ENCODE data around the gene VPS33B. TPM values are rescaled to one million over a fixed set of nuclear protein-coding genes. Genes with fewer than 3 reads are reported as not detected.
A peak's percentile ranks its signal among the peaks of the same experiment; 100 is the strongest.

Gene VPS33B
- total and polyA plus RNA-seq, 2 experiments from 2014 or later, result 8.8 to 15.2 TPM

DNA sequence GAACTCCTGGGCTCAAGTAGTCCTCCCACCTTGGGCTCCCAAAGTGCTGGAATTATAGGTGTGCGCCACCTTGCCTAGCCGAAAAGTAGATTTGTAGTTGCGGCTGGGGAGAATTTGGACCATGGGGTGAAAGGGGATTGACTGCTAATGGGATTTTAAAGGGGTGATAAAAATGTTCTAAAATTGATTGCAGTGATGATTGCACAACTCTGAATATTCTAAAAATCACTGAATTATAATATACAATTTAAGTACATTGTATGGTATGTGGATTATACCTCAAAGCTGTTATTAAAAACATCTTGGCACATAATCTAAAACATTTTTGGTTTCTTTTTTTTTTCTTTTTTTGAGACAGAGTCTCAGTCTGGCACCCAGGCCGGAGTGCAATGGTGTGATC, 31.9 kb downstream of the VPS33B start (continued):
- TF ChIP-seq, protein P1, sequence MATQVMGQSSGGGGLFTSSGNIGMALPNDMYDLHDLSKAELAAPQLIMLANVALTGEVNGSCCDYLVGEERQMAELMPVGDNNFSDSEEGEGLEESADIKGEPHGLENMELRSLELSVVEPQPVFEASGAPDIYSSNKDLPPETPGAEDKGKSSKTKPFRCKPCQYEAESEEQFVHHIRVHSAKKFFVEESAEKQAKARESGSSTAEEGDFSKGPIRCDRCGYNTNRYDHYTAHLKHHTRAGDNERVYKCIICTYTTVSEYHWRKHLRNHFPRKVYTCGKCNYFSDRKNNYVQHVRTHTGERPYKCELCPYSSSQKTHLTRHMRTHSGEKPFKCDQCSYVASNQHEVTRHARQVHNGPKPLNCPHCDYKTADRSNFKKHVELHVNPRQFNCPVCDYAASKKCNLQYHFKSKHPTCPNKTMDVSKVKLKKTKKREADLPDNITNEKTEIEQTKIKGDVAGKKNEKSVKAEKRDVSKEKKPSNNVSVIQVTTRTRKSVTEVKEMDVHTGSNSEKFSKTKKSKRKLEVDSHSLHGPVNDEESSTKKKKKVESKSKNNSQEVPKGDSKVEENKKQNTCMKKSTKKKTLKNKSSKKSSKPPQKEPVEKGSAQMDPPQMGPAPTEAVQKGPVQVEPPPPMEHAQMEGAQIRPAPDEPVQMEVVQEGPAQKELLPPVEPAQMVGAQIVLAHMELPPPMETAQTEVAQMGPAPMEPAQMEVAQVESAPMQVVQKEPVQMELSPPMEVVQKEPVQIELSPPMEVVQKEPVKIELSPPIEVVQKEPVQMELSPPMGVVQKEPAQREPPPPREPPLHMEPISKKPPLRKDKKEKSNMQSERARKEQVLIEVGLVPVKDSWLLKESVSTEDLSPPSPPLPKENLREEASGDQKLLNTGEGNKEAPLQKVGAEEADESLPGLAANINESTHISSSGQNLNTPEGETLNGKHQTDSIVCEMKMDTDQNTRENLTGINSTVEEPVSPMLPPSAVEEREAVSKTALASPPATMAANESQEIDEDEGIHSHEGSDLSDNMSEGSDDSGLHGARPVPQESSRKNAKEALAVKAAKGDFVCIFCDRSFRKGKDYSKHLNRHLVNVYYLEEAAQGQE (IDR thresholded peaks at IDR 0.05; ENCODE audit: unreplicated experiment), result no peak

DNA sequence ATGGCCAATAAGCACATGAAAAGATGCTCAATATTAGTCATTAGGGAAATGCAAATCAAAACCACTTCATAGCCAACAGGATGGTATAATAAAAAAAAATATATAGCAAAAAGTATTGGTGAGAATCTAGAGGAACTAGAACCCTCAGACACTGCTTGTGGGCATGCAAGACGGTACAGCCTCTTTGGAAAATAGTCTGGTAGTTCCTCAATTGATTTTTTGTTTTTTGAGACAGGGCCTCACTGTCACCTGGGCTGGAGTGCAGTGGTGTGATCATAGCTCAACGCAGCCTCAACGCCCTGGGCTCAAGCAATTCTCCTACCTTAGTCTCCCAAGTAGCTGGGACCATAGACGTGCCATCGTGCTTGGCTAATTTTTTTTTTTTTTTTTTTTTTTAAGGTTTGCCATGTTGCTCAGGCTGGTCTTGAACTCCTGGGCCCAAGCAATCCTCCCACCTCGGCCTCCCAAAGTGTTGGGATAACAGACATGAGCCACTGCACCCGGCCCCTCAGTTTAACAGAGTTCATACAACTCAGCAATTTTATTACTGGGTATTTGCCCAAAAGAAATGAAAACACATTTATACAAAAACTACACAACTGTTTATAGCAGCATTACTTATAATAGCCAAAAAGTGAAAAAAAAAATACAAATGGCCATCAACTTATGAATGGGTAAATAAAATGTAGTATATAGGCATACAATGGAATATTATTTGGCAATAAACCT, 33.2 kb downstream of the VPS33B start:
- Mint-ChIP-seq H3K27me3 (ENCODE audit: insufficient read depth, low read depth, poor library complexity) (peaks cover 4% of the 10 kb centered on the region), H3K9me3 (no peaks in the 10 kb centered on the region; the same call in 2 of the 3 replicates), H3K27ac (no peak overlapping the region), H3K4me1 (peaks cover 24% of the 10 kb centered on the region), H3K36me3 (ENCODE audit: low read depth) (peaks cover 11% of the 10 kb centered on the region), H3K4me3 (no peak overlapping the region)
- H3K4me3 ChIP-seq, result no peak overlapping the region
- no peaks in the 10 kb centered on the region for H3K9me2 ChIP-seq (ENCODE audit: insufficient read depth)
- H4K20me1 ChIP-seq (replicated peaks; ENCODE audit: insufficient read depth), result peaks cover 65% of the 10 kb centered on the region
- no peak overlapping the region for H3K27ac ChIP-seq (ENCODE audit: low read depth)
- ATAC-seq, result no peak
- no peak for DNase-seq (ENCODE audit: low spot score)
- H3K4me1 ChIP-seq (ENCODE audit: insufficient read depth), result peaks cover 21% of the 10 kb centered on the region
- peaks cover 2% of the 10 kb centered on the region; the same call in 1 of the 2 replicates for H3K36me3 ChIP-seq (ENCODE audit: insufficient read depth)
- TF ChIP-seq POLR2AphosphoS5 (IDR thresholded peaks at IDR 0.05; ENCODE audit: low read depth) (no peak), STAT1 (IDR thresholded peaks at IDR 0.05; ENCODE audit: unreplicated experiment) (no peak), ZNF114 (CRISPR knock-in tag; IDR thresholded peaks at IDR 0.05) (no peak), JUNB (IDR thresholded peaks at IDR 0.05; ENCODE audit: unreplicated experiment) (no peak), ZNF331 (CRISPR knock-in tag; IDR thresholded peaks at IDR 0.05; ENCODE audit: low read depth) (no peak)
- TF ChIP-seq, protein P2, sequence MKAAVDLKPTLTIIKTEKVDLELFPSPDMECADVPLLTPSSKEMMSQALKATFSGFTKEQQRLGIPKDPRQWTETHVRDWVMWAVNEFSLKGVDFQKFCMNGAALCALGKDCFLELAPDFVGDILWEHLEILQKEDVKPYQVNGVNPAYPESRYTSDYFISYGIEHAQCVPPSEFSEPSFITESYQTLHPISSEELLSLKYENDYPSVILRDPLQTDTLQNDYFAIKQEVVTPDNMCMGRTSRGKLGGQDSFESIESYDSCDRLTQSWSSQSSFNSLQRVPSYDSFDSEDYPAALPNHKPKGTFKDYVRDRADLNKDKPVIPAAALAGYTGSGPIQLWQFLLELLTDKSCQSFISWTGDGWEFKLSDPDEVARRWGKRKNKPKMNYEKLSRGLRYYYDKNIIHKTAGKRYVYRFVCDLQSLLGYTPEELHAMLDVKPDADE (IDR thresholded peaks at IDR 0.05), result no peak
- H3K4me2 ChIP-seq, result 0 out of 2 replicates have a peak overlapping the region, but pooled peaks have one; percentile 32
- H3F3A ChIP-seq (replicated peaks; ENCODE audit: low read depth), result no peaks in the 10 kb centered on the region
- H3K27me3 ChIP-seq (ENCODE audit: insufficient read depth), result no peaks in the 10 kb centered on the region
- H3K79me2 ChIP-seq (replicated peaks; ENCODE audit: insufficient read depth), result peaks cover 100% of the 10 kb centered on the region
- H2AFZ ChIP-seq, result no peak overlapping the region

DNA sequence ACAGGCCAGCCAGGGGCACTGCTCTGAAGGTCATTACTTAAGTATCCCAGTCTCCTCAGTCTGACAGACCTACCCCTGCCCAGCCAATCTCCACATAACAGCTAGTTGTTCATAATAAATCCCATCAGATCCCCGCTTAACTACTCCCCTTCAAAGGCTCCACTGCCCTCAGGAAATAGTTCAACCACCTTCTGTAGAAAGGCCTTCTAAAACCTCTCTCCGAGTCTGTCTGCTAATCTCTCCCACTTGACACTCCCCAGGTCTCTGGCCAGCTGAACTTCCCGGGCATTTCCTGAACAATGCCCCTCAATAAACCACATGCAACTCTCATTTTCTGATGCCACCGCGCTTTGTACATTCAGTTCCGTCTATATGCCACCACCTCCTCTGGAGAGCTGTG, 34.1 kb downstream of the VPS33B start:
- no peak for DNase-seq (ENCODE audit: low spot score)
- Histone ChIP-seq H3K4me1 (ENCODE audit: insufficient read depth) (peaks cover 20% of the 10 kb centered on the region), H3K27ac (ENCODE audit: low read depth) (peak overlapping the region; percentile 36; the same call in 1 of the 2 replicates), H3K4me3 (no peak overlapping the region), H3K79me2 (replicated peaks; ENCODE audit: insufficient read depth) (peaks cover 100% of the 10 kb centered on the region), H3K36me3 (ENCODE audit: insufficient read depth) (peaks cover 11% of the 10 kb centered on the region), H4K20me1 (replicated peaks; ENCODE audit: insufficient read depth) (peaks cover 62% of the 10 kb centered on the region), H3K4me2 (0 out of 2 replicates have a peak overlapping the region, but pooled peaks have one; percentile 32), H3K9me2 (ENCODE audit: insufficient read depth) (no peaks in the 10 kb centered on the region), H2AFZ (no peak overlapping the region), H3F3A (replicated peaks; ENCODE audit: low read depth) (no peaks in the 10 kb centered on the region), H3K27me3 (ENCODE audit: insufficient read depth) (no peaks in the 10 kb centered on the region)
- H3K27me3 Mint-ChIP-seq (ENCODE audit: insufficient read depth, low read depth, poor library complexity), result no peaks in the 10 kb centered on the region
- H3K36me3 Mint-ChIP-seq (ENCODE audit: low read depth), result peaks cover 17% of the 10 kb centered on the region
- no peaks in the 10 kb centered on the region for H3K9me3 Mint-ChIP-seq
- peaks cover 24% of the 10 kb centered on the region for H3K4me1 Mint-ChIP-seq
- TF ChIP-seq NANOG (IDR thresholded peaks at IDR 0.05; ENCODE audit: borderline replicate concordance) (no peak), EZH2phosphoT487 (IDR thresholded peaks at IDR 0.05; ENCODE audit: unreplicated experiment) (no peak), ZNF331 (CRISPR knock-in tag; IDR thresholded peaks at IDR 0.05; ENCODE audit: low read depth) (no peak), ZNF114 (CRISPR knock-in tag; IDR thresholded peaks at IDR 0.05) (no peak)
- TF ChIP-seq, protein P1 (IDR thresholded peaks at IDR 0.05; ENCODE audit: unreplicated experiment), result no peak
- TF ChIP-seq, protein P2 (IDR thresholded peaks at IDR 0.05), result no peak
- peak overlapping the region; percentile 36; the same call in 1 of the 2 replicates for H3K27ac Mint-ChIP-seq
- no peak for ATAC-seq
- no peak overlapping the region for H3K4me3 Mint-ChIP-seq

Measured in GM23338 (cell line).